HG03139 (cell line): ENCODE data around the gene YTHDF1.

Source experiments
- ATAC-seq: cut with Tn5 transposase; IDR thresholded peaks from one replicate; pipeline ENCODE4 v1.9.1; 2021; ENCODE audit not compliant: unreplicated experiment

YTHDF1 gene

DNA sequence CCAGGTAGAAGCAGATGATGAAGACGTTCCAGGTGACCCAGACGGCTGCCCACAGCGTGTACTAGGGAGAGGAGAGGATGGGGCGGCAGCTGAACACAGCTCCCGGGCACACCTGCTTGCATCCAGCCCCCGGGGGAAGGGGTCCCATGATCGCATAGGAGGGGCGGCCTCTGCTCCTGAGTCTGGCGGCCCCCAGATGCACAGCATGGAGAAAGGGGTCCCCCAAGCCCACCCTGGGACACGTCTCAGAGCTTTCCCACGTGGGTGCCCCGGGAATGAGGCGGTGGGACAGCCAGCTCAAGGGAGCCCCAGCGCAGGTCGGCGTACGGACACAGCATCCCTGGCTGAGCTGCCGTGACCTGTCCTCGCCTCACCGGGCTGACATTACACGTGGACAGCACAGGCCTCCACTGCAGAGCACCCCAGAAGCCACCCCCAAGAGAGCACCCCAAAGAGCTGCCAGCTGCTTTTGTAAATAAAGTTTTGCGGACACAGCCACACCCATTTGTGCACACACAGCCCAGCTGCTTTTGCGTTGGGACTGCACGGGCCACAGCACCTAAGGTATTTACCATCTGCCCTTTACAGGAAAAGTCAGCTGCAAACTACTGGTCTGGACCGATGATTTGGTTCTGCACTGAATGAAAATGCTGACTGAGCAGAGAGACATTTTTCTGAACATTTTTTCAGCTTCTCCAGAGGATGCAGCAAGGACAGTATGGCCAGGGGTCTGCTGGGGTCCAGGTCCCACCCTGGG lies 33.1 kb upstream of the YTHDF1 start:
- ATAC-seq, result no peak

DNA sequence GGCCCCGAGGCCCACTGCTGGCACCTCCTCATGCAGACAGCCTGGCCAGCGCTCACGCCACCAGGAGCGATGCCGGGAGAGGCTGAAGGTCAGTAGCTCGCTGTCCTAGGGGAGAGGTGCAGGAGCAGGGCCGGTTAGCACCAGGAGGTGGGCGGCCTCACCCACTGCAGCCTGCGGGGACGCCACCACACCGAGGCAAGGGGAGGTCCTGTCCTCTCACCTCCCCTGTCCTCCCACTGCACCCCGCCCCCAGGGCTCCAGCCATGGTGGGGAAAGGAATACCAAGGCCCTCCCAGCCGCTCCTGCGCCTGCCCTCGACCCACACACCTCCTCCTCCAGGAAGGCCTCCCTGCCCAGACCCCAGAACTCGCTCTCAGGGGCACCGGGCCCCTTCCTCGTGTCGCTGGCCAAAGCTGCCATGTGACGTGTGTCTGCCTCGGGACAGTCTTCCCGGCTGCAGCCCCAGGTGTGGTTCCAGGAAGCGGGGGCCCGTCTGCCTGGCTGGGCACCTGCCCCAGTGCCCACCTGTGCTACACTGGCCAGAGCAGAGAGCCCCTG lies 31.8 kb upstream of the YTHDF1 start:
- ATAC-seq, result no peak

DNA sequence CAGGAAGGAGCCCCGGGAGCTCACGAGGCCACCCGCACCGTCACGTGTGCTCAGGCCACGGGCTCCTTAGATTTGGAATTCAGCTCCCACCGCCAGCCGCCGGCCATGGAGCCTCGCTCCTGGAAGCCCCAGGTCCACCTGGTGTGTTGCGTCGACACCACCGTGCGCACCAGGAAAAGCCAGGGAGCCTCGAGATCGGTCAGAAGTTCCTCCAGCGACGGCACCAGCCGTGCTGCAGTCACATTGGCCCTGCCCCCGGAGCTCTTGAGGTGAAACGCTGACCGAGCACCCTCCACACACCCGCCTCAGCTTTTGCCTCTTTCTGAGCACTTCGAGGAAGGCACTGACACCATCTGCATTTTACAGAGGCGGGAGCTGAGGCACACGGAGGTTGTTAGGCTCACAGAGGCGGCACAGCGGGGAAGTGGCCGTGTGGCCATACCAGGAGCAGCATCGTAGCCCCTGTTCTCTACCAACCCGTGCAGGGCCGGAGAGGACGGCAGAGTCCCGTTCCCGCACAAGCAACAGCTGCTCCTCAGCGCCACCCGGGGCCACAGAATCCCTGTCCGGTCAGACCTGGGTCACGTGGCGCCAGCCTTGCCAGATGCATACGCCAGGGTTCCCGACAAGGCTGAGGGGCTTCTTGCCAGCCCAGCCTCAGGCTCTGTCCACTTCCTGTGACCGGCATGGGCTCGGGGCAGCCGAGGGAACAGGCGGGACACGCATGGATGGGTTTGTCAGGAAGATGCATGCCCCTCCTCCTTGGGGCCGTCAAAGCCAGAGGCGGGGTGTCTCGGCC lies 30.8 kb upstream of the YTHDF1 start:
- ATAC-seq, result no peak

DNA sequence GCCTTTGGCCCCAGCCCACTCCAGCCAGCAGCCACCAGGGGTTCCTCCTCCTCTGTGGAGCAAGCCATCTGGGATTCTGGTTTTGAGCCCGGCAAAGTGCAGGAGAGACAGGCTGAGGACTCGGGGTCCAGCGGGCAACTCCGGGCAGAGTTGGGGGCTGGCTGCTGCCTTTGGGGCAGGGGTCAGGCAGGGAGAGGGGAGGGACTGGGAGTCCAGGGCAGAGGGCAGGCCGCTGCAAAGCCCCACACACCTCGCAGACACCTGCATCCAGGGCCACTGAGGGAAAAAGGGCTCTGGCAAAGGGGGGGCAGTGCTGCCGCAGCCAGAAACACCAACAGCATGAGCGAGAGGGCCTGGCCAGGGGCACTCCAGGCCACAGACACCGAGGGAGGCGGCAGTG lies 28.5 kb upstream of the YTHDF1 start:
- ATAC-seq, result no peak

DNA sequence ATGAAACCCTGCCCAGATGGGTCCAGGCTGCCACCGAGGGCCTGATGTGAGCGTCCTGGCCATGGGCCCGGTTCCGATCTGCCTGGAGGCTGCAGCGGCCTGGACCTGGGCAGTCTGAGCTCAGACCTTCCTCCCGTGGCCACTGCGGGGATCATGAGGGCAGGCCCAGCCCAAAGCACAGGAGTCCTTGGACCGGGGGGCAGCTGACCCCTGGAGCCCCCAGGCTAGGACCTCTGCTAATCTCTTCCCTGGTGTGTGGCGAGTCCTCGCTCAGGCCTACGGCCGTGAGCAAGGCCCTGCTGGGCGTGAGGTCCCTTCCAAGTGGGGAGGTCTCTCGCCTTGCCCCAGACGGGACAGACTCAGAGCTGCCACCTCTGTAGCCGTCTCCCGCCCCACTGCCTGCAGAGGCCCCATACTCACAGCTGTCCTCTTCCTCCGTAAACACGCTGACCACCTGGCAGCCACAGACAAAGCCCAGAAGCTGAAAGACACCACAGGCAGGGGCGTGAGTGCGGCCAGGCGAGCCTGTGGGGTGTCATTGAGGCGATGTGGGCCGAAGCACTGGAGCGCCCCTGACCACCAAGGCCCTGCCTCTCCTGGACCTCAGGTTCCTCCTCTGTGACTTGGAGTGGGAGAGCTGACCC lies 27.8 kb upstream of the YTHDF1 start:
- no peak for ATAC-seq

DNA sequence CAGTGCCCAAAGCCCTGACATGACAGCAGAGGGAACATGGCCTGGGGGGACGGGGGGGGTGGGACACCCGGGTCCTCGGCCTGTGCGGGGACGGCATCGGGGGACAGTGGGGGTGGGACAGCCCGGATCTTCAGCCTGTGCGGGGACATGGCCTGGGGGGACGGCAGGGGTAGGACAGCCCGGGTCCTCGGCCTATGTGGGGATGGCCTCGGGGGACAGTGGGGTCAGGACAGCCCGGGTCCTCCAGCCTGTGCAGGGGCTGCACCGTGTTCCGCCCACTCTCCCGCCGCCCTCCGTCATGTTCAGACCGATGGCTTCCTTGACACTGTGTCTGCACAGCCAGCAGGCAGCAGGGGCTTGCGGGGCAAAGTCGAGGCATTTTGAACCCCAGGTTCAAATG lies 26.8 kb upstream of the YTHDF1 start:
- ATAC-seq, result no peak

DNA sequence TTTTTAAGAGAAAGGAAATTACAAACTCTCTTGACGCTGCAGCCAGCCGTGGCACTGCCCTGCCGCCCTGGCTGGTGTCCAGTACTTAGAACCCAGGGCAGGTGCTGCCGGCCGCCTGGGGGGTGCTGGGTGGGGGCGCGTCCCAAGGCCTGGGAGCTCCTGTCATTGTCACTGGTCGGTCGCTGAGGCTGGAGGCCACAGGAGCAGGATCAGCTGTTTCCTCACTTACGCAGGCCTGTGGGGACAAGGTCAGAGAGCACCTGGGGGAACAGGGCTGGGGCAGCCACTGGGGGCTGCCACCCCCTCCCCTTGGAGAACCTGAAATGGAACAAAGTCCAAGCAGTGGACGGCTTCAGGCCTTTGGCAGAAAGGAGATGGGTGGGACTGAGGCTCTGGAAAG lies 25.3 kb upstream of the YTHDF1 start:
- no peak for ATAC-seq

DNA sequence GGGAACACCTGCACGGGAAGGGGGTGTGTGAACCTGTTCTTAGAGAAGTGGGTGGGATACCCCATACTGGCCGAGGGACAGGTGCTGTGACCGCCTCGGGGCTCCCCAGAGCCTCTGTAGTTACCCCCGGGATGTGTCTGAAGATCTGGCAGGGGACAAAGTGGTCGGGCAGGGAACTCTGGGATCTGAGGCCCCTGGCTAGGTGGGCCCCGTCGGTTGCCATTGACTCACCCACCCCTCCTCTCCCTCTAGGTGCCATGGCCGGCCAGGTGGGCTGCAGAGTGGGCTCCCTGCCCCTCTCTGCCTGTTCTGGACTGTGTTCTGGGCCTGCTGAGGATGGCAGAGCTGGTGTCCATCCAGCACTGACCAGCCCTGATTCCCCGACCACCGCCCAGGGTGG lies 24.1 kb upstream of the YTHDF1 start:
- ATAC-seq, result no peak

DNA sequence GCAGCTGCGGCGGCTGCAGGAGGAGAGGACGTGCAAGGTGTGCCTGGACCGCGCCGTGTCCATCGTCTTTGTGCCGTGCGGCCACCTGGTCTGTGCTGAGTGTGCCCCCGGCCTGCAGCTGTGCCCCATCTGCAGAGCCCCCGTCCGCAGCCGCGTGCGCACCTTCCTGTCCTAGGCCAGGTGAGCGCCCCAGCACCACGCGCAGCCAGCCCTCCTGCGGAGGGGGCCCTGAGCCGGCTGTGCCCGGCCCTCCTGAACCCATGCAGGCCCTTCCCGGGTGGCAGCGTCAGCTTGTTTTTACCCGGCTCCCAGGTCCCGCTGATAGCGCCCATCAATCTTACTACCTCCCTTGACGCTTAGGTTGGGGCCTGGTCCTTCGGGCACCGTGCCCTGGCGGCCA lies 23.5 kb upstream of the YTHDF1 start:
- ATAC-seq, result no peak

DNA sequence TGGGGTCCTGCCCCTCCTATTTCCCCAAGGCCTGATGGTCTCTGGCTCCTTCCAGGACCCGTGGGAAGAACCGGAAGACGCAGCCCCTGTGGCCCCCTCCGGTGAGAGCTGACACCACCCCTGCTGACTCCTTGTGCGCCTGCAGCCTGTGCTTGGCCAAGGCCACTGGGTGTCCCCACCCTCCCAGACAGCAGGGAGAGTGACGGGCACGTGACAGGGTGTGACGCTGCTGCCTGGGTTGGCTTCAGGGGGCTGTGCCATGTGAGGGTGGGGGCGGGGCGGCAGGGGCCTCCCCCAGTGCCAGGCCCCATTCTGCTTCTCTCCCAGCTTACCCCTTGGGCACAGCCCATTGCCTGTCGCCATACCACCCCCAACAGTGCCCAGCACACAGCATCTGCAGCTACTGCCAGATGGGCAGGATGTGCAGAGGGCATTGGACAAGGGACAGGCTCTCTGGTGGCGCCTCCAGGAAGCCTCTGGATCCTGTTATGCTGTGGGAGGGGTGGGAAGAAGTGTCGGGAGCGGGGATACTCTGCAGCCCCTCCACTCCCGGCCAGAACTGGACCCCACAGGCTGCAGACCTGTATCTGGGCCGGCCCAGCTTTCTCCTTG lies 22.7 kb upstream of the YTHDF1 start:
- ATAC-seq, result no peak

DNA sequence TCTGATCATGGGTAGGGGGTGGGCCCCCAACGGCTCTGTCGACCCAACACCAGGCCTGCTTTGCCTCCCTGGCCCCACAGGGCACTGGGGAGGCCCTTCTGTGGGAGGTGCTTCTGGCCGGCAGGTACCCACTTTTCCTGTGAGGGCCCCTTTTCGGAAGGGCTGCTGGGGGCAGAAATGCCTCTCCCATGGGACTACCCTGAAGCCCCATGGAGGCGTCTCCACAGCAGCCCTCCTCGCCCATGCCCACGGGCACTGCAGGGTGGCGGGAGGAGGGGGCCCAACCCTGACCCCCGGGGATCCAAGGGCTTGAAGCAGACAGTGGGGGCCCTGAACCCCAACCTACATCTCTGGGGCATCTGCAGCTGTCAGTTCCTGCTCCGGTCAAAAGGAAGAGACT lies 22.1 kb upstream of the YTHDF1 start:
- no peak for ATAC-seq

DNA sequence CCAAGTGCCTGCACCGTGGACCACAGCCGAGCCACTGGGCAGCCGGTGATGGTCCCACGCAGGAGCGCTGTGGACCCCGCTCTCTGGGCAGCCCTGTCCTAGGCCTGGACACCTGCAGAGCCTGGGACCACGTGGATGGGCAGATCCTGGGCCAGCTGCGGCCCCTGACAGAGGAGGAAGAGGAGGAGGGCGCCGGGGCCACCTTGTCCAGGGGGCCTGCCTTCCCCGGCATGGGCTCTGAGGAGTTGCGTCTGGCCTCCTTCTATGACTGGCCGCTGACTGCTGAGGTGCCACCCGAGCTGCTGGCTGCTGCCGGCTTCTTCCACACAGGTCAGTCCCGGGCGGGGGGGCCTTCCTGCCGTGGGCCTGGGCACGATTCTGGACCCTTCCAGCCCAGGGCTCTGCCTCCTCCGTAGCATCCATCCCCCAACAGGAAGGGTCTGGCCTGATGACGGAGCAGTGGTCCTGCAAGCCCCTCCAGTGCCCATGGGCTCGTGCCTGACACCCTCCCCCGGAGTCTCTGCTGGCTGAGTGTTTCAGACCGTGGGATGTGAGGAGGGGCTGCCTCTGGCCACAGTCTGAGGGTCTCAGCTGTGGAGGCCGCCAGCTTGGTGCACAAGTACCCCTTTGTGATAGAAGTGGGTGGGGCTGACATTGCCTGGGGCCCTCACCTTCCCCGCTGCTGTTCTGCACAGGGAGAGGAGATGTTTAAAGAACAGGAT lies 20.3 kb upstream of the YTHDF1 start:
- no peak for ATAC-seq

DNA sequence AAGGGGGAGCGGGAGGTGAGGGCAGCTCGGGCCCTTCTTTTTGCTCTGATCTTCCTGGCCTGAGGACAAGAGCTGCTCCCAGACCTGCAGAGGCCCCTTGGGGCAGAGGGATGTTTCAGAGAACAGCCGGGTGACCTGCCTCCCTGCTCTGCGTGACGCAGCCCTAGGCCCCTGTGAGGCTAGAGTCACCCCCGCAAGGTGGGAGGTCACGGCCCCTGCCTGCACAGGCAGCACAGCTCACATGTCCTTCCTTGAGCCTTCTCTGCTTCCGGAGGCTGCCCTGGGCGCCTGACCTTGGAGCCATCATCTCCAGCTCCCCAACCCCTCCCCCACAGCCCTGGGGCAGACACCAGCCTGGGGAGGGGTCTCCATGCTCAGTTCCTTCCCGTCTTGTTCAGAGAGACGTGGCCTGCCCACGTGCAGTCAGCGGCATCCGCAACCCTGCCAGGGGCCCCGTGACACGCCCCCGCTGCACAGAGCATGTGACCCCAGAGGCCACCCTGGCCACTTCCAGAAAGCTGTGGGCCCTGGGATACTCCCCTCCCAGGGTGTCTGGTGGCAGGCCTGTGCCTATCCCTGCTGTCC lies 19.6 kb upstream of the YTHDF1 start, which contains the start of gene BIRC7:
TSS of gene BIRC7 (plus strand) at position 507 of the 585 bp plus-strand sequence. CDS start 192 bp downstream, outside the sequence.
- no peak for ATAC-seq

DNA sequence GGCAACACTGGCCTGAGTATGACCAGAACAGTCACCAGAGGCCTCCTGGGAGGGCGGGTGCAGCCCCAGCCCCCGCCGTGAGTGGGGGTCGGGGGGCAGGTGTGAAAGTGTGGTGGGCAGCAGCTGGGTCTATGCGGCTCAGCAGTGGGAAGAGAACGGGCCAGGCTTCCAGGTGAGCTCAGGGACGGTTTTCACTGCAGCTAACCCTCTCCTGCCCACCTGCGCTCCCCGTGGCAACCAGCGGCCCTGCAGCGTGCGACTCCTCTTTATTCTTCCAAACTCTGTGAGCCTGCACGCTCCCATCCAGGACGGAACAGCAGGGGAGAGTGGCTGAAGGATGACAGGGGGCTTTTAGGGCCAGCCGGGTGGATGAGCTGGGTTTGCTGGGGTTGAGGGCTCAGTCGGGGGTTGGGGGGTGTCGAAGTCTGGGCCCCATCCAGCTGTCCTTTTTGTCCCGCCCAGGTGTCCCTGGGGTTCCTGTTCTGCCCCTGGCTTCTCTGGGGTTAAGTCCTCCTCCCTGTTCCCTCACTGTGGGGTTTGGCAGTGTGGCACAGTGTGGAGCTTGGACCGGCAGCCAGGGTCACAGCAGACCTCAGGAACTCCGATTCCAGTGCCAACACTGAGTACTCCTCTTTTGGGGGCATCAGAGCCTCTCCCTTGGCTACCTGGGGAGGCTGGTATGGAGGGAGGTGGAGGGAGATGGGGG lies 18.9 kb upstream of the YTHDF1 start:
- no peak for ATAC-seq

DNA sequence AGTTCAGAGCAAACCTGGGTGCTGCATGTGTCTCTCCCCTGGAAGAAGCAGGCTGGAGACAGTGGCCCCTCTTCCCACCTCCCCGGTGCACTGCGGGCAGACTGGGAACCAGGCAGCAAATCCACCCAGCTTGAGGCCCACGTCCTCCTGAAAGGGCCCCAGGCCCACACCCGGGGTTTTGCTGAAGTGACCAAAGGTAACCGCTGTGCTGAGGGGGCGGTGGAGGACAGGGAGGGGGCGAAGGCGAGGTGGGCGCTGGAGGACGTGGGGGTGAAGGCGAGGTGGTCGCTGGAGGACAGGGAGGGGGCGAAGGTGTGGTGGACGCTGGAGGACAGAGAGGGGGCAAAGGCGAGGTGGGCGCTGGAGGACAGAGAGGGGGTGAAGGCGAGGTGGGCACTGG lies 18.0 kb upstream of the YTHDF1 start:
- no peak for ATAC-seq

DNA sequence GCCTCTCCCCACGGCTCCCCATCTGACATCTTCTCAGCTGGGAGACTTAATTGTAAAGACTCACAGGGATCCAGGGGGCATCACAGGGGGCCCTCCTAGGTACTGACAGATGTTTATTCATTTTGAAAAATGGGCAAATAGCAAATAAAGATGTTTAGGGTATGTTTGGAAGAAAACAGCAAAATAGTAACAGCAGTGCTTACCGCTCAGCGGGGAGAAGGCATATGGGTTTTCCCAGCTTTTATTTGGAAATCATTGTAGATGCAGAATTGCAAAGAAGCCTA lies 17.1 kb upstream of the YTHDF1 start:
- ATAC-seq, result no peak

DNA sequence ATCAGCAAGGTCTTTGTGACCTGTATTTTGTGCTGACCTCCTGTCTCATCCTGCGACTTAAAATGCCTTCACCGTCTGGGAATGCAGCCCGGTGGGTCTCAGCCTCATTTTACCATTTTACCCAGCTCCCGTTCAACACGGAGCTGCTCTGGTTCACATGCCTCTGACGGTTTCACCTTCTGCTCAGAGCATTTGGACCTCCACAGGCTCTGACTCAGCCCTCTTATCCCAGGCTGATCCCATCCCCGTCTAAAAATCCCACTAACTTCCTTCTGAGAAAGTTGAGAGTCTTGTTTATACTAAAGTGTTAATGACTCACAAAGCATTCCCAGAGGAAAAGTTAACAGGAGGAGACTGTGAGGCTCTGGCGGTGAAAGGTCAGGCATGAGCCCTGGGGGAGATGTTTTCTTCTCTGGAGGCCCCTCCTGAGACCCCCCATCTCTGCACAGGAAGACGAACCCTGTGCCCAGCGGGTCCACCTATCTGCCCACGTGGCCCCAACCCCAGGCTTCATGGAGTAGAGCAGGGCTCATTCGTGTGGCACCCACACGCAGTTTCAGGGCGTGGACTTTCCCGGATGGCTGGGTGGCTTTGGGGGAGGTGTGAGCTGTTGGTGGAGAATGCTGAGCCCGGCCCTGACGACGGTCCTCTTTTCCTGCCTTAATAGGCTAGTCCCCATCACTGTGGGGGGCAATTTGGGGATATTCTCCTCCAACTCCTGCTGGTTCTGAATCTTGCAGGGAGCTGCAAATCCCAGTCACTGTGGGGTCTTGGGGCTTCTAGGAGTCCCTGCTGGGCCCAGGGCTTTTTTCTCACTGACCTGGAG lies 16.5 kb upstream of the YTHDF1 start:
- ATAC-seq, result no peak

DNA sequence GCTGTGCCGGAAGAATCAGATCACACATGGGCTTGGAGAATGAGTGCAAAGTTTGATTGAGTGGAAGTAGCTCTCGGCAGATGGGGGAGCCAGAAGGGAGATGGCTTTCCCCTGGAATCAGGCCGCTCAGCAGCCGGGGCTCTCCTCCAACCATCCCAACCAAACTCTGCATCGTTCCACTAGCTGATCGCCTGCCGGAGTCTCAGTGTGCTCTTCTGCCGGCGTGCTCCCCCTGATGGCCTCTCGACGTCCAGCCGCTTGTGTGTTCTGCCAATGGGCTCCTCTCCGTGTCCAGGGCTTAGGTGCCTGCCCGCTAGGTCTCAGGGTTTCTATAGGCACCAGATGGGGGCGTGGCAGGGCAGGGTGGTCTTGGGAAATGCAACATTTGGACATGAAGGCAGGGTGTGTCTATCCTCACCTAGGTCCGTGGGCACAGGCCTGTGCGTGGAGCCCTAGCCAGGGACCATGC lies 14.9 kb upstream of the YTHDF1 start:
- ATAC-seq, result no peak

DNA sequence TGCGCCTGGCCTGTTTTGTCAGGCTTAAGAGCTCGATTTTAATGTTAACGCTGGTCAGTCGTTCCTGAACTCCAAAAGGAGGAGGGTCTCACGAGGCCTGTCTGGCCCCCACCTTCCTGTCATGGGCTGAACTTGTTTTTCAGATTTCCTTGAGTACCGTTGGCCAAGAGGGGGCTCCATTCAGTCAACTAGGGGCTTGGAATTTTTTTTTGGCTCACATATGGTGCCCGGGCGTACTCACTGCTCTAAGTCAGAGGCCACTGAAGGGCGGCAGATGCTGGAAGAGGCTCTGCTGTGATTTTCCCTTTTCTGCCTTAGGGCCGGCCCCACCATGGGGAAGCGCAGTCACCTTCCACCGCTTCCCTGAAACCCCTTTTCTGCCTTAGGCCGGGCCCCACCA lies 12.9 kb upstream of the YTHDF1 start:
- ATAC-seq, result no peak
